Heart left ventricle (tissue), 13 donors: ENCODE data around the gene KCNJ6.

Experiments
- CTCF ChIP-seq, 12 donors: fragments of 200-600 bp; sonication (generic) in 4 of 12; IDR thresholded peaks; one replicate each; pipeline versions ENCODE4 v1.5.0 to v1.8.0; 2018 to 2022; ENCODE audit warnings: antibody characterized with exemption in 12 of 12, mild to moderate bottlenecking in 5 of 12
- POLR2A ChIP-seq, 2 donors: fragments of 450-650 bp; IDR thresholded peaks; one replicate each; pipeline ENCODE4 v1.6.1; 2017; ENCODE audit warnings: antibody characterized with exemption in 2 of 2, mild to moderate bottlenecking in 2 of 2, moderate library complexity in 2 of 2
- donor health status: ischemic (EF 13 %, LVEDD 7.1; RV severe dilation, severe dysfunction).
- donor health status: DM: no; HTN: yes; CAD: no.
- donor health status: DM: no; HTN: no; CAD: no.
- donor health status: ischemic (EF 25% LVEDD 6.9; RV normal size, moderate dysfunction).
- donor health status: ischemic (EF 25% LVEDD 5.7; RV mildly dilated, moderate dysfunction).
- donor health status: ischemic (EF 35%, LVEDD 5.7; RV mildly dilated, moderate dysfunction).
- donor health status: nonischemic (EF 11% LVEDD 7.7; RV severe dilation, severe dysfunction).
- donor health status: DM: yes; HTN: yes; CAD: no.
- donor health status: PGD.
- donor health status: ischemic (EF 29% LVEDD 5.4; RV normal size, mild dysfunction).
- donor health status: nonischemic (EF 23%, LVEDD 6.1; RV moderate dilation, normal function).

GRCh38 chr21:37868446-37869295 is 47.6 kb downstream of the KCNJ6 start:
- TF ChIP-seq POLR2A (IDR thresholded peaks at IDR 0.05) (no peak), CTCF (IDR thresholded peaks at IDR 0.05) (no peak)
